ENCODE results near the gene GAGE12F.
"Not testable (repeated sequence)": the region's sequence is repeated elsewhere in the genome, so short reads cannot be mapped to it uniquely, and the experiment has no call there.

- not testable (repeated sequence) for TF ChIP-seq EZH2 (IDR thresholded peaks at IDR 0.05; ENCODE audit: borderline replicate concordance, low read length); CTCF (conservative IDR thresholded peaks at IDR 0.05 in 1 of 2, IDR thresholded peaks at IDR 0.05 in 1 of 2; ENCODE audit: extremely low read depth in 1 of 2, insufficient read depth in 1 of 2, low read depth in 1 of 2, low read length in 2 of 2)
Measured at GRCh38 chrX:49569152-49569551, 8.5 kb downstream of the GAGE12F start.

Measured in mammary epithelial cell (primary cell).